Measurements from ENCODE around the gene HAPSTR1. TPM values are rescaled to one million over a fixed set of nuclear protein-coding genes. Genes with fewer than 3 reads are reported as not detected.

Gene HAPSTR1
- total RNA-seq, 2 donors from 2014 or later, result 36.1 to 38.6 TPM

GRCh38 chr16:9054460-9054859 is 37.0 kb upstream of the HAPSTR1 start:
- Histone ChIP-seq H3K4me3 (no peak overlapping the region), H3K4me1 (peaks cover 0 to 3% of the 10 kb centered on the region in 2 donors), H3K9me3 (no peaks in the 10 kb centered on the region), H3K36me3 (no peaks in the 10 kb centered on the region), H3K27ac (peak overlapping the region in 1 of 2 donors; percentile 45), H3K27me3 (no peaks in the 10 kb centered on the region)
- no peak for DNase-seq (ENCODE audit: low spot score)
- TF ChIP-seq CTCF (IDR thresholded peaks at IDR 0.05), result no peak

GRCh38 chr16:9055115-9055514 is 36.3 kb upstream of the HAPSTR1 start:
- Histone ChIP-seq H3K4me1 (peaks cover 0 to 4% of the 10 kb centered on the region in 2 donors), H3K4me3 (no peak overlapping the region), H3K27me3 (no peaks in the 10 kb centered on the region), H3K36me3 (no peaks in the 10 kb centered on the region), H3K9me3 (no peaks in the 10 kb centered on the region), H3K27ac (peak overlapping the region in 1 of 2 donors; percentile 45)
- no peak for DNase-seq (ENCODE audit: low spot score)
- no peak for TF ChIP-seq CTCF (IDR thresholded peaks at IDR 0.05)

- H3K4me3 ChIP-seq, result no peak overlapping the region
- no peaks in the 10 kb centered on the region for H3K9me3 ChIP-seq
- no peaks in the 10 kb centered on the region for H3K36me3 ChIP-seq
- no peak overlapping the region for H3K27ac ChIP-seq
- no peak for DNase-seq (ENCODE audit: low spot score)
- H3K4me1 ChIP-seq, result peaks cover 0 to 9% of the 10 kb centered on the region in 2 donors
- no peak for TF ChIP-seq CTCF (IDR thresholded peaks at IDR 0.05)
- no peaks in the 10 kb centered on the region for H3K27me3 ChIP-seq
These were observed 35.8 kb upstream of the HAPSTR1 start for GRCh38 chr16:9055661-9056060.

- no peak for TF ChIP-seq CTCF (IDR thresholded peaks at IDR 0.05)
- no peaks in the 10 kb centered on the region for H3K27me3 ChIP-seq
- H3K27ac ChIP-seq, result no peak overlapping the region
- no peak for DNase-seq (ENCODE audit: low spot score)
- no peak overlapping the region for H3K4me3 ChIP-seq
- no peaks in the 10 kb centered on the region for H3K36me3 ChIP-seq
- peaks cover 0 to 12% of the 10 kb centered on the region in 2 donors for H3K4me1 ChIP-seq
- H3K9me3 ChIP-seq, result no peaks in the 10 kb centered on the region
These were observed 35.4 kb upstream of the HAPSTR1 start for GRCh38 chr16:9056061-9056460.

- no peak overlapping the region for H3K4me3 ChIP-seq
- H3K4me1 ChIP-seq, result peaks cover 0 to 21% of the 10 kb centered on the region in 2 donors
- H3K9me3 ChIP-seq, result no peaks in the 10 kb centered on the region
- H3K27ac ChIP-seq, result no peak overlapping the region
- no peaks in the 10 kb centered on the region for H3K27me3 ChIP-seq
- TF ChIP-seq CTCF (IDR thresholded peaks at IDR 0.05), result no peak
- no peak for DNase-seq (ENCODE audit: low spot score)
- H3K36me3 ChIP-seq, result no peaks in the 10 kb centered on the region
These were observed 33.2 kb upstream of the HAPSTR1 start for GRCh38 chr16:9058211-9058610.

- Histone ChIP-seq H3K36me3 (no peaks in the 10 kb centered on the region), H3K4me1 (peaks cover 0 to 18% of the 10 kb centered on the region in 2 donors), H3K27me3 (no peaks in the 10 kb centered on the region), H3K4me3 (no peak overlapping the region), H3K27ac (peak overlapping the region in 1 of 2 donors; percentile 46), H3K9me3 (no peaks in the 10 kb centered on the region)
- no peak for TF ChIP-seq CTCF (IDR thresholded peaks at IDR 0.05)
- no peak for DNase-seq (ENCODE audit: low spot score)
These were observed 31.2 kb upstream of the HAPSTR1 start for GRCh38 chr16:9060225-9060624.
